Heart right ventricle (tissue), 16 donors: Measurements from ENCODE around the gene DVL2. TPM values are rescaled to one million over a fixed set of nuclear protein-coding genes. Genes with fewer than 3 reads are reported as not detected.

Experiments
- ATAC-seq, 8 donors: fragments of 200-7000 bp; cut with Tn5 transposase; one replicate each; pipeline ENCODE4 v1.9.1; 2020; ENCODE audit warnings: mild to moderate bottlenecking in 8 of 8, moderate library complexity in 8 of 8, moderate number of reproducible peaks in 1 of 8
- DNase-seq, 2 donors: peaks; one replicate each; pipeline ENCODE4 v3.0.0-alpha.2; 2020
- H3K27ac ChIP-seq, 10 donors: fragments of 200-600 bp; sonication (generic) in 2 of 10; one replicate each; pipeline versions ENCODE4 v1.5.0 to v1.8.0; 2020 to 2022; ENCODE audit warnings: mild to moderate bottlenecking in 3 of 10
- H3K27me3 ChIP-seq, 7 donors: fragments of 200-600 bp; one replicate each; pipeline ENCODE4 v1.8.0; 2021 to 2022; ENCODE audit warnings: mild to moderate bottlenecking in 2 of 7
- H3K36me3 ChIP-seq, 9 donors: fragments of 200-600 bp; sonication (generic) in 1 of 9; one replicate each; pipeline versions ENCODE4 v1.5.0 to v1.8.0; 2020 to 2022; ENCODE audit warnings: mild to moderate bottlenecking in 2 of 9
- H3K4me1 ChIP-seq, 9 donors: fragments of 200-600 bp; sonication (generic) in 1 of 9; one replicate each; pipeline versions ENCODE4 v1.5.0 to v1.8.0; 2020 to 2022; ENCODE audit warnings: mild to moderate bottlenecking in 4 of 9
- H3K4me3 ChIP-seq, 10 donors: fragments of 200-600 bp; sonication (generic) in 2 of 10; one replicate each; pipeline versions ENCODE4 v1.5.0 to v1.8.0; 2020 to 2022; ENCODE audit warnings: mild to moderate bottlenecking in 7 of 10, moderate library complexity in 2 of 10
- H3K9me3 ChIP-seq, 11 donors: fragments of 200-600 bp in 10 of 11; sonication (generic) in 2 of 11; one replicate each; pipeline versions ENCODE4 v1.5.0 to v1.8.0; 2013 to 2022; ENCODE audit warnings: mild to moderate bottlenecking in 2 of 11, control low read depth in 1 of 11, moderate library complexity in 1 of 11
- WGBS, 2 donors: extraction: QIAGEN DNeasy Blood & Tissue Kit; methylation state at CpG; one replicate each; pipeline ENCODE4 v1.1.7; 2013; ENCODE audit warnings: inconsistent platforms in 1 of 2; 5-methylcytosine and 5-hydroxymethylcytosine counted together
- intact Hi-C, 10 donors: fragments of 100-400 bp; cut with DNase I; formaldehyde crosslinking; loops; one replicate each; pipeline versions ENCODE4 v1.11.1 to v1.14.2; 2022
- polyA plus RNA-seq, 2 donors: library from polyadenylated mRNA; stranded (reverse); fragments of 200-250 nt; gene quantifications; one replicate each; pipeline ENCODE4 v1.2.3, GENCODE V29; 2013
- total RNA-seq, 10 donors: library from RNA; stranded (reverse); fragmentation: NEBNext Ultra II Directional in 3 of 10; extraction: Animal tissue kit (Norgen Biotek cat#: 25700) in 3 of 10; gene quantifications; one replicate each; pipeline versions ENCODE4 v1.2.1 to v1.2.4, GENCODE V29; 2021 to 2023
- TF ChIP-seq, protein P1 (sequence below), 9 donors: fragments of 200-600 bp; sonication (generic) in 2 of 9; IDR thresholded peaks; one replicate each; pipeline versions ENCODE4 v1.5.0 to v1.8.0; 2021 to 2022; ENCODE audit warnings: antibody characterized with exemption in 9 of 9, mild to moderate bottlenecking in 5 of 9, moderate library complexity in 1 of 9
- donor health status: Arrhythmogenic right ventricular cardiomyopathy.
- donor health status: ischemic (EF 13 %, LVEDD 7.1; RV severe dilation, severe dysfunction).
- donor health status: healthy with polysubstance abuse.
- donor health status: DM: no; HTN: yes; CAD: no.
- donor health status: DM: no; HTN: no; CAD: no.
- donor health status: ischemic (EF 25% LVEDD 6.9; RV normal size, moderate dysfunction).
- donor health status: ischemic (EF 25% LVEDD 5.7; RV mildly dilated, moderate dysfunction).
- donor health status: healthy.
- donor health status: DM: yes; HTN: yes; CAD: no.
- donor health status: Ischemic cardiomyopathy.
- donor health status: ischemic (EF 35%, LVEDD 5.7; RV mildly dilated, moderate dysfunction).
- donor health status: nonischemic (EF 11% LVEDD 7.7; RV severe dilation, severe dysfunction).
- donor health status: DM: yes; HTN: yes; CAD: no.
- donor health status: PGD.
- donor health status: ischemic (EF 29% LVEDD 5.4; RV normal size, mild dysfunction).
- donor health status: nonischemic (EF 23%, LVEDD 6.1; RV moderate dilation, normal function).

The DVL2 gene
- total and polyA plus RNA-seq, 12 donors = 10.0 to 25.6 (median 18.0) TPM

- TF ChIP-seq, protein P1, sequence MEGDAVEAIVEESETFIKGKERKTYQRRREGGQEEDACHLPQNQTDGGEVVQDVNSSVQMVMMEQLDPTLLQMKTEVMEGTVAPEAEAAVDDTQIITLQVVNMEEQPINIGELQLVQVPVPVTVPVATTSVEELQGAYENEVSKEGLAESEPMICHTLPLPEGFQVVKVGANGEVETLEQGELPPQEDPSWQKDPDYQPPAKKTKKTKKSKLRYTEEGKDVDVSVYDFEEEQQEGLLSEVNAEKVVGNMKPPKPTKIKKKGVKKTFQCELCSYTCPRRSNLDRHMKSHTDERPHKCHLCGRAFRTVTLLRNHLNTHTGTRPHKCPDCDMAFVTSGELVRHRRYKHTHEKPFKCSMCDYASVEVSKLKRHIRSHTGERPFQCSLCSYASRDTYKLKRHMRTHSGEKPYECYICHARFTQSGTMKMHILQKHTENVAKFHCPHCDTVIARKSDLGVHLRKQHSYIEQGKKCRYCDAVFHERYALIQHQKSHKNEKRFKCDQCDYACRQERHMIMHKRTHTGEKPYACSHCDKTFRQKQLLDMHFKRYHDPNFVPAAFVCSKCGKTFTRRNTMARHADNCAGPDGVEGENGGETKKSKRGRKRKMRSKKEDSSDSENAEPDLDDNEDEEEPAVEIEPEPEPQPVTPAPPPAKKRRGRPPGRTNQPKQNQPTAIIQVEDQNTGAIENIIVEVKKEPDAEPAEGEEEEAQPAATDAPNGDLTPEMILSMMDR (IDR thresholded peaks at IDR 0.05) = no peak
- WGBS, 2 donors = 44 to 49% methylated on average over 24 to 37 of the region's 37 CpGs
- Histone ChIP-seq H3K27ac (no peak overlapping the region), H3K36me3 (no peaks in the 10 kb centered on the region), H3K4me3 (peak overlapping the region in 4 of 10 donors; percentile 7 to 30 (median 12)), H3K4me1 (peaks cover 4 to 36% (median 28%) of the 10 kb centered on the region in 9 donors), H3K9me3 (no peaks in the 10 kb centered on the region), H3K27me3 (no peaks in the 10 kb centered on the region)
- intact Hi-C loops = no loop called here
- ATAC-seq (no peak), DNase-seq (no peak)
These were observed 22.6 kb downstream of the DVL2 start for GRCh38 chr17:7211491-7212273.

DNA sequence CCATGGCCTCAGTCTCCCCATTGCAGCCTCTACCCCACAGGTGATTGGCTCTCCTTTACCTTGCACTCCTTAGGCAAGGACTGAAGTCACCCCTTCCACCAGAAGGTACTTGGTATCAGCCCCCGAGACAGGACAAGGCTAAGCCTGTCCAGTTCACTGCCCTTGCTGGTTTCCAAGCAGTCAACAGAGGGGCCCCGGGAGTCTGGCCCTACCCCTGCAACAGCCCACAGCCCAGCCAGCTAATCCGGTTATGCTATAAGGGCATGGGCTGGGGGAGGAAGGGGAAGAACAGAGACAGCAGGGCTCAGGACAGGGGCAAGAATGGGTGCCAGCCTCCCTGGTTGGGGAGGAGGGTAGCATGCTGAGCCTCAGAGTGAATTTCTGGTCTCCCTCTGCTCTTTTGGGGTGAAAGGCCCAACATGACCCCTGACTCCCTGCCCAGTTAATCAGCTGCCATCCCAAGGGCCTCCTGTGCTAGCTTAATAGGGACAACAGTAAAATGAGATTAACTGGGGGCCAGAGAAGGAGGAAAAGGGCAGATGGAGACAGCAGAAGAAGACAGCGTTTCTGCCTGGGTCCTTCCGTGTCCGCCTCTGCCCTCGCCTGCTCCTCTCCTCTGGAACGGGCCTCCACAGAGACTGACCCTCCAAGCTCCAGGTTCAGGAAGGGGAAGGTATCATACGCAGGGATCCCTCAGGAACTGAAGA, 25.4 kb downstream of the DVL2 start:
- no peaks in the 10 kb centered on the region for H3K27me3 ChIP-seq
- H3K4me3 ChIP-seq = no peak overlapping the region
- peaks cover 2 to 29% (median 14%) of the 10 kb centered on the region in 9 donors for H3K4me1 ChIP-seq
- 84 to 90% methylated on average over 9 of the region's 9 CpGs for WGBS, 2 donors
- intact Hi-C loops = no loop called here
- ATAC-seq (no peak), DNase-seq (no peak)
- no peaks in the 10 kb centered on the region for H3K9me3 ChIP-seq
- H3K36me3 ChIP-seq = peaks cover 0 to under 1% (median 0%) of the 10 kb centered on the region in 9 donors
- TF ChIP-seq, protein P1 (IDR thresholded peaks at IDR 0.05) = no peak
- H3K27ac ChIP-seq = no peak overlapping the region

- WGBS, 2 donors = 55 to 59% methylated on average over 20 to 21 of the region's 21 CpGs
- no peak for ATAC-seq
- intact Hi-C loops = no loop called here
- H3K27me3 ChIP-seq = no peaks in the 10 kb centered on the region
- peaks cover 0 to 24% (median 10%) of the 10 kb centered on the region in 9 donors for H3K4me1 ChIP-seq
- peak overlapping the region in 1 of 10 donors; percentile 11 for H3K4me3 ChIP-seq
- H3K27ac ChIP-seq = peak overlapping the region in 1 of 10 donors; percentile 25
- H3K9me3 ChIP-seq = no peaks in the 10 kb centered on the region
- peaks cover 0 to 9% (median 2%) of the 10 kb centered on the region in 9 donors for H3K36me3 ChIP-seq
- DNase-seq = no peak
- TF ChIP-seq, protein P1 (IDR thresholded peaks at IDR 0.05) = no peak
These were observed 26.2 kb downstream of the DVL2 start for GRCh38 chr17:7208027-7208571.
